OCI-LY3 (cell line): Measurements from ENCODE around the gene RPL3.

Source experiments
- EZH2phosphoT487 ChIP-seq: fragments of 200-600 bp; shearing (Covaris generic); IDR thresholded peaks from 2 replicates; pipeline ENCODE4 v1.6.1; 2018; ENCODE audit warnings: antibody characterized with exemption, mixed run types, low read depth
- TF ChIP-seq, protein P1 (sequence below): fragments of 200-600, 300-600 bp; sonication (generic); IDR thresholded peaks from 2 replicates; pipeline ENCODE4 v1.5.1; 2014; ENCODE audit warnings: antibody characterized with exemption, low read length, low read depth

DNA sequence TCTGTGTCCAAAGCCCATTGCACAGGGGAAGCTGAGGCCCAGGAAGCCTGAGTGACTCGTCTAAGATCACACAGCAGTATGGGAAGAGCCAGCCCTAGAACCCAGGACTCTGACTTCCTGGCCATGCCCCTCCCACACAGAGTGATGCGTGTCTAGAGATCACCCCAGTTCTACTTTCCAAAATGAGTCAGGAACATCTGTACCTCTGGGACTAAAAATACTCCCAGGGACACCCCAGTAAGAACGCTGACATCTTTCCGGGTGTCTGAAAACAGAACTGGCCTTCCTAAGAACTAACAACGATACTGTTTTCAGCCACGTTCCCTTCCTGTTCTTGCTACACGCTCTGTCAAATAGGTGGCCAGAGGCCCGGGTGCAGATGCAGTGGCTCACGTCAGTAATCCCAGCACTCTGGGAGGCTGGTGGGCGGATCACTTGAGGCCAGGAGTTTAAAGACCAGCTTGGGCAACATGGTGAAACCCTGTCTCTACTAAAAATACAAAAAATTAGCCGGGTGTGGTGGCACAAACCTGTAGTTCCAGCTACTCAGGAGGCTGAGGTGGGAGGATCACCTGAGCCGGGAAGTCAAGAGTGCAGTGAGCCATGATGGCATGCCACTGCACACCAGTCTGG, 52.9 kb downstream of the RPL3 start:
- TF ChIP-seq, protein P1, sequence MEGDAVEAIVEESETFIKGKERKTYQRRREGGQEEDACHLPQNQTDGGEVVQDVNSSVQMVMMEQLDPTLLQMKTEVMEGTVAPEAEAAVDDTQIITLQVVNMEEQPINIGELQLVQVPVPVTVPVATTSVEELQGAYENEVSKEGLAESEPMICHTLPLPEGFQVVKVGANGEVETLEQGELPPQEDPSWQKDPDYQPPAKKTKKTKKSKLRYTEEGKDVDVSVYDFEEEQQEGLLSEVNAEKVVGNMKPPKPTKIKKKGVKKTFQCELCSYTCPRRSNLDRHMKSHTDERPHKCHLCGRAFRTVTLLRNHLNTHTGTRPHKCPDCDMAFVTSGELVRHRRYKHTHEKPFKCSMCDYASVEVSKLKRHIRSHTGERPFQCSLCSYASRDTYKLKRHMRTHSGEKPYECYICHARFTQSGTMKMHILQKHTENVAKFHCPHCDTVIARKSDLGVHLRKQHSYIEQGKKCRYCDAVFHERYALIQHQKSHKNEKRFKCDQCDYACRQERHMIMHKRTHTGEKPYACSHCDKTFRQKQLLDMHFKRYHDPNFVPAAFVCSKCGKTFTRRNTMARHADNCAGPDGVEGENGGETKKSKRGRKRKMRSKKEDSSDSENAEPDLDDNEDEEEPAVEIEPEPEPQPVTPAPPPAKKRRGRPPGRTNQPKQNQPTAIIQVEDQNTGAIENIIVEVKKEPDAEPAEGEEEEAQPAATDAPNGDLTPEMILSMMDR: no peak
- TF ChIP-seq EZH2phosphoT487: no peak
